ENCODE data around the gene PCED1A.

The PCED1A gene

DNA sequence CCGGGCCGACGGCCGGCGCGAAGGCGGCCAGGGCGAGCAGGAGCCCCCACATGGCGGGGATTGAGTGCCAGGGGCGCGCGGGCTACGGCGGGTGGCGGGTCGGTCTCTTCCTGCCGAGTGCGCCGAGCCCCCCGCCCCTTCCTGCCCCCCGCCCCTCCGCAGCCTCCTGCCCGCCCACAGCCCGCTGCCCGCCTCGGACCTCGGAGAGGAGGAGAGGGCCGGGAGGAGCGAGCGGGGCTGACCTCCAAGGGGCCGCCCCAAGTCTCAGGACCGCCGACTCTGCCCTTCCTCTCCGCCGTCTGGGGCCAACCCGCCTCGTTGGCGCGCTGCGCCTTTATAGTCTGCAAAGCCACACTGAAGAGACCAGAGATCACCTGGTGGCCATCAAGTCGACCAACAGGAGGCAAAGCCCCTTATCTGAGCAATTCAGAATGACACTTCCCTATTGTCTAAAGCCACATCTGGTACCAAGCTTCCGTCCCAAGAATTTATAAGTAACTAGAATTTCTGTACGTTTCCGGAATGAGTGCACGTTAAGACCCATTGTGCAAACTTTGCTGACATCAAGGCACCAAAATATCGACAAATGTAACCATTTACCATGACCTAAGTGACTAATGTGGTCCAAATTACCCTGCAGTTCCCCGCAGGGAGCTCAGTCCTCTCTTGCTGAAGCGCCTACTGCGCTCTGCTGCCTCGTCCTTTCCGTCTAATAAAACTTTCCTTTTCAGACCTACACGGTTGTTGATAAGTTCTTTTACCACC, 39.8 kb downstream of the PCED1A start, which contains the start of gene CPXM1:
Gene CPXM1 (minus strand): TSS at position 107 of the 765 bp plus-strand sequence. CDS start 55 bp downstream, at position 52.
- DNase-seq: peak; percentile 38 to 96

DNA sequence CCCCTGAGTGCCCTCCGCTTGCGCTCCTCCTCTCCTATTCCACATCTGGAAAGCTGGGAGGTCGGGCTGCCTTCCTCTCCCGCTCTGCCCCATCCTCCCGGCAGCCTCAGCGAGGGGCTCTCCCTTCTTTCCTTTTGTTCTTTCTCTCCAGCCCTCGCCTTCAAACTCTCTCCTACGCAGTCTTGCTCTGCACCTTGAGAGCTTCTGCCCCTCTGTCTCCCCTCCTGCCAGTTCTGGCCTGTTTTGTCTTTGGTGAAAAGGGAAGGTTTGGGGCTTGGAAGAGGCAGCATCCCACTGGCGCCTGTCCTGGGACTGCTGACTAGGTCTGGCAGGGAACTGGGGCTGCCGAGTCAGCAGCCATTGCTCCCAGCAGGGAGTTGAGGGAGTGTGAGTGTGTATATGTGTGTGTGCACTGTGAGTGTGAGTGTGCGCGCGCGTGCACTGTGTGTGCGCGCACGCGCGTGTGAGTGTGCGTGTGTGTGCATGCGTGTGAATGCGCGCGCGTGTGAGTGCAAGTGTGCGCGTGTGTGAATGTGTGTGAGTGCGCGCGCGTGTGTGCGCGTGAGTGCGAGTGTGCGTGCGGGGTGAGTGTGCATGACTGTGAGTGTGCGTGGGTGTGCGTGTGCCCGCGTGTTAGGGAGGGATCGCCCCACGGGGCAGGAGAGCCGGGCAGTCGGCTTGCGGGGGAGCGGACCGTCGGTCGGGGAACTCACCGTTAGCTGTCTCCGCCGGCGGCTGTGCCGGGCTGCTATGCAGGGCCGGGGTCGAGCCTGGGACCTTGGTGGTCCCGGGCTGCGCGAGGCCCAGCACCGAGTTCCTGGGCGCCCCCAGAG, 40.6 kb downstream of the PCED1A start:
- no peak for DNase-seq

DNA sequence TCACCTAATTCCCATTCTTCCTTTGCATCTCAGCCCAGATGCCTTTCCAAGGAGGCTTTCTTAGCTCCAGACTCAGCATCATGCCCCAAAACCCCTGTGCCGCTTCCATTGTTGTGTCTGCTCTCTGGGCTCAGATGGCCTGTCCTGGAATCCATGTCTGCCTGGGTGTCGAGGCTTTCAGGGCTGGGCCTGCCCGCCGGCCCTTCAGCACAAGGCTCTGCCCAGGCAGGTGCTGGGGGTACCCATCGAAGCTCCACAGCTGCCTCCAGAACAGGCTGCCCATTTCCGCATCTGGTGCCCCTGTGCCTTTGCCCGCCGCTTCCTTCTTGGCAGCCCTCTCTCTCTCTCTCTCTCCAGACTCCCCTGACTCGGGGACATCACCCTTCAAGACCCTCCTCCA, 41.2 kb downstream of the PCED1A start:
- DNase-seq: no peak

DNA sequence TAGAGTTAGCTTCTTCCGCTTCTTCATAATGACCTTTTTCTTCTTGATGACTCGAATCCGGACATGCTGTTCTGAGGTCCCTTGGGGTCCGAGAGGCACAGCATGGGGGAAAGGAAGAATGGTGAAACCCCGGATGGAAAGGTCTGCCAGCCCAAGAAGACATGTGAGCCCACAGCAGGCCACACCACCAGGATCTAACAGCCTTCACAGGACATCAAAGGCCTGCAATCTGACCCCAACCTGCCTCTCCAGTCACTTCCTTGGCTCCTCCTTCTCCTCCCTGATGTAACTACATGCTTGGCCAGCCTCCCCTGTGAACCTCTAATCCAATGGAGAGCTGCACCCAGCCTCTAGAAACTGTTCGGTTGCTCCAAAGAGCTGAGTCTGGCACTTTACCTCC, 41.6 kb downstream of the PCED1A start:
- no peak for DNase-seq

DNA sequence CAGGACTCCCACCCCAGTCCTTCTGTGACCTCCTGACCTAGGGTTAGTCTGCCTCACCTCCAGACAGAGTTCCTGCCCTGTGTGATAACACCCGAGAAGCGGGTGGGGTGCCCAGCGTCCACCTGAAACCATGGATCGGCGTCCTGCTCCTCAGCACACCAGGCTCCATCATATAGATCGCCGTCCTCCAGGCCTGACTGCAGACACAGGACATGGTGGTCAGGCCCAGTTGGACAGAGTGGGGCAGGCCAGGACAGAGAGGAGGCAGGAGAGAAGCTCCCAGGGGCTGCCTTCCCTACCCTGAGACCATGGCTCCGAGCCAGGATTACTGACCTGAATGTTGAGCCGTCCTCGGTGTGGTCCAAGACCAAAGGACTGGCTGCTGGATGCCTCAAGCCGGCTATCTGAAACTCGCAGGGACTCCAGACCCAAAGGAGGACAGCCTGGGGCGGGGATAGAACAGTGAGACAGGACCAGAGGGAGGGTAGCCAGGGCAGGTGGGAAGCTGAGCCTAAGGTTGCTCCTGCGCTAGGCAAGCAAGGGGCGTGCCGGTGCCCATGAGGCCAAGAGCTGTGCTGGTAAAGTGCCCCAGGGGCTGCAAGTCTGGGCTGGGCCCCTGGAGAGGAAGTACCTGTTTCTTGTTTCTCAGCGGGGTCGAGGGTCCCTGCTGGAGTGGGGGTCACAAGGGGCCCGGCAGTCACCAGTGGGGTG, 42.2 kb downstream of the PCED1A start:
- DNase-seq: no peak

DNA sequence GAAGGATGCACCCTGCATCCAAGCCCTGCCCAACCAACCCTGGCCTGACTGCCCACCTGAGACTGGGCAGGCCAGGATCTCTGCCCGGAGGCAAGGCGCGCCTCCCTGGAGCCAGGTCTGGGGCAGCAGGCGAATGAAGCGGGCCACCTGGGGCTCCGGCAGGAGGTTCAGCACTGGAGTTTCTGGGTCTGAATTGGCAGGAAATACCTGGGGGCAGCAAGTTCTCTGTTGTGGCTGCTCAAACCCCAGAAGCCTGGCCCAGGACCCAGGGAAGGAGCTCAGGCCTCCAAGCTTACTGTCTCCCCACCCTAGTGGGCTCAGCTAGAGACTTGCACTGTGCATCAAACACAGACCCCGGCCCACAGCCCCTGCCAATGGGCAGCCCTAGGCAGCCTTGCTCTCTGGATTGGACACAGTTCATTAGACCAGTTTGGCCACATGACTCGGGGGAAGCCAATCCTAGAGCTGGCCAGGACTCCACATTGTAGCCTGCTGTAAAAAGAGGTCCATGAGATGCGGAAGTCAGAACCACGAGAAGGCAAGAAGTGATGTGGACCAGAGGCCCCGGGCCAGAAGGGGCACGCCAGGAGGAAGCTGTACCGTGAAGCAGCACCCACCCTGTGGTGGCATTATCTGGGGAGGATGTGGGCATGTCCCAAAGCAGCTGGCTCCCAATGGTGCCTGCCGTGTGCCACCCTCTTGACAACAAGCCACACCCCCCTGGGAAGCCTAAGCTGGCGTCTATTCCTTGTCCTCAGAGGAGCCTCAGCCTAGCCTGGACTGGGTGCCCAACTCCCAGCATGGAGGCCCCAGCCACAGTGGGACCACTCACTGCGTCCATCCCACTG, 43.1 kb downstream of the PCED1A start:
- DNase-seq: no peak

DNA sequence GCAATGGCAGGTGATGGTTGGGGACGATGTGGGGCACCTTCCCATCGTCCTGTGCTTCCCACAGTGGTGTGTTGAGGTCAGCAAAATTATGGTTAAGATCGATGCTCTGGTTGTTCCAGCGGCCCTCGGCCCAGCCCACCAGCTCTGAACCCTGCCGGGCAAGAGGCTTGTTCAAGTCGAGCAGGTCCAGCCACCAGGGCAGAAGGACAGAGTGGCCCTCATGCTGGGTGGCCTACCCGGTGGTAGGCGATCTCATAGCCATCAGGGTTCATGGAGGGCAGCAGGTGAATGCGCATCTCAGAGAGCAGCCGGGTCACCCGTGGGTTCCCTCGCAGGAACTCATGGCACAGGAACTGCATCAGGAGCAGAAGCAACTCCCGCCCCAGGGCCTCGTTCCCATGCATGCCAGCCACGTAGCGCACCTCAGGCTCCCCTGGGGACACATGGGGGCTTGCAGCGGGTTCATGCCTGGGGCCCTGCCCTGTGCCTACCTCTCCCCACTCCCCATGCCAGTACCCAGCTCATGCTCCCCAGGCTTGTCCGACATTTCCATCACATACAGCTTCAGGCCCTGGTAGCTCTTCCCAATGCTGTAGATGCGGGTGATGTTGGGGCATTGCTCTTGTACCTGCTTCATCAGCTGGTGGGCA, 44.3 kb downstream of the PCED1A start:
- no peak for DNase-seq

DNA sequence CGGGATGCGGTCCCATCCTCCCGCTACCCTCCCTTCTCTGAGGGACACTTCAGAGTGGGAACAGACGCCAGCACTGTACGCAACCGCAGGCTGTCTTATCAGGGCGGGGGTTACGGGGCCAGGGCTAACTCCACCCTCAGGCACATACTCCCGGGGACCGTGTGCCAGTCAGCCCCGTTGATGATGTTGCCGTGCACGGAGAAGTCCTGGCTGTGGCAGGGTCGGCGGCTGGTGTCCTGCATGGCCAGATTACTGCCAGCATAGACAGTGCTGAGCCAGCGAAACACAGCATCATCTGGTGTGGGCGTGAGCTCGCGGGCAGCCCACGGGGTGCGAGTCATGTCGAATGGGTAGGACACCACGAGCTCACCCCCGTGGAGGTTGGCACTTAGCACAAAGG, 45.0 kb downstream of the PCED1A start:
- DNase-seq: no peak

DNA sequence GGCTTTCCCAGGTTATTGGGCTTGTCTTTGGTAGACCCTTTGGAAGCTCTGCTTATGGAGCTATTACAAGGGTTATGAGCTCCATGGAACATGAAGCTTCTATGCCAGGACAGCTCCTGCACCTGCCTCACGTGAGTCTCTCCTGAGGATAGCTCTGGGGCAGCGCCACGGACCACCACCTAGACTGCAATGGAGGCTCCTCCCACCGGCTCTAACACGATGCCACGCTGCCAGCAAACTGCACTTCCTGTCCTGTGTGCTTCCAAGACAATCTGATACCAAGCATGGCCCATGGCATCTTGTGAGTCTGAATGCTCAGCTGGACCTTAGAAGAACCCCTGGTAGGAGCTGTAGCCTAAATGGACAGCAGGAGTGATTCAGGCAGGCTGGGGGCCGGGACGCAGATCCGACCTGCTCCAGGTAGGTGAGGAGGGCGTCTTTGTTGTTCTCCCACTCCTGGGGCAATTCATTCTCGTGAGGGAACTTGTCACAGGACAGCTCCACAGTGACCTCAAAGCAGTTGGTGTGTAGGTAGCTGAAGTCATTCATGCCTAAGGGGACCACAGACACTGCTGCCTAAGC, 45.5 kb downstream of the PCED1A start:
- no peak for DNase-seq

DNA sequence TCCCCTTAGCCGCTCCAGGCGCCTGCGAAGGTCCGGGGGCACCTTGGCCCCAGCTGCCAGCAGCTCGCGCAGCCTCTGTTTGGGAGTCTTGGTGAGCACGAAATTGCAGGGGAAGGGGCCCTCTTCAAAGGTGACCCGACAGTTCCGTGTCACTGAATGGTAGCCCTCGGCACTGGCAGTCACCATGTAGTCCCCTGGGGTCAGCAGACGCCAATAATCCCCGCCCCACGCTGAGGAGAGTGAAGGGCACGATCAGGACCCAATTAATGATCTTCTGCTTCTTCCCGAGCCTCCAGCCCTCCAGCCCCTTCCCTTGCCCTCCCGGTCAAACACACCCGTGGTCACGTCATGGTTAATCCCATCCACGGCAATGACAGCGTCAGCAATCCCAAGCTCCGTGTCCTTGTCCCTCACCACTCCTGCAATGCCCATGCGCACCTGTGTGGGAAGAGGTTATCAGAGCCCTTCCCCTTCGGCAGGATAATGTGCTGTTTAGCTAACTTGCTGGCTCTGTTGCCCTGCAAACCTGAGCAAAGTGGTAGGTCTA, 46.2 kb downstream of the PCED1A start:
- no peak for DNase-seq

DNA sequence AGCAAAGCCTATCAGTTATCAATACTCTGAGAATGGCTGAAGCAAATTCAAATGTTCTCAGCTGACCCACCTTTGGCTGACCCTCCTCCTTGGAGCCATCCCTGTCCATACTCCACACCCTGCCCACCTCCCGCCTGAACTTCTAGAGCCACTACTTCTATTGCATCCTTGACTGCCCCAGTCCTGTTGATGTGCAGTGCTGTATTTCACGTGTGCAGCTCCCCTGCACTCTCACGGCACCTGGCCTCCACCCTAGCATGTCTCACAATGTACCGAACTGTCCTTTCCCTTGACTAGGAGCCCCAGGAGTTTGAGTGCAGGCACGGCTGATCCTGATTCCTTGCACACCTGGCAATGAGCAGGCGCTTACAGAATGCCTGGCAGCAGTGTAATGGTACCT, 47.0 kb downstream of the PCED1A start:
- DNase-seq: no peak
